Body of pancreas (tissue), 4 donors: ENCODE measurements around the gene USH2A. TPM values are rescaled to one million over a fixed set of nuclear protein-coding genes. Genes with fewer than 3 reads are reported as not detected.

ENCODE experiments used
- ATAC-seq: fragments of 150-250 bp; one replicate; pipeline ENCODE4 v1.9.1; 2016
- DNase-seq, 4 donors: peaks; one replicate each; pipeline ENCODE4 v3.0.0-alpha.2; 2019
- H3K27ac ChIP-seq, 4 donors: fragments of 200-600 bp; sonication (generic); 1 replicate in 3 of 4; 2 replicates in 1 of 4; pipeline versions ENCODE4 v1.5.1 to v1.6.1; 2016 to 2019; ENCODE audit warnings: mild to moderate bottlenecking in 1 of 4, mixed read lengths in 1 of 4, moderate library complexity in 1 of 4
- H3K27me3 ChIP-seq, 2 donors: fragments of 200-600 bp; sonication (generic); one replicate each; pipeline ENCODE4 v1.6.0; 2016; ENCODE audit warnings: mild to moderate bottlenecking in 1 of 2
- H3K36me3 ChIP-seq, 2 donors: fragments of 200-600 bp; sonication (generic); replicated peaks in 1 of 2; 2 replicates each; pipeline ENCODE4 v1.5.1; 2016; ENCODE audit warnings: low read depth in 2 of 2; ENCODE audit not compliant: insufficient read depth in 1 of 2
- H3K4me1 ChIP-seq: fragments of 200-600 bp; sonication (generic); one replicate; pipeline ENCODE4 v1.6.0; 2016
- H3K4me3 ChIP-seq, 2 donors: fragments of 200-600 bp; sonication (generic); 1 replicate in 1 of 2; 2 replicates in 1 of 2; pipeline ENCODE4 v1.5.1; 2016 to 2019
- H3K9me3 ChIP-seq, 3 donors: fragments of 200-600 bp; sonication (generic); 1 replicate in 2 of 3; 2 replicates in 1 of 3; pipeline ENCODE4 v1.5.1; 2016
- CTCF ChIP-seq, 7 experiments: fragments of 450-650 bp in 4 of 7; fragments of 200-600 bp in 3 of 7; sonication (generic) in 3 of 7; IDR thresholded peaks; one replicate each; pipeline ENCODE4 v1.5.1; 2016 to 2019; ENCODE audit warnings: antibody characterized with exemption in 7 of 7
- POLR2A ChIP-seq, 3 donors: fragments of 450-650 bp; IDR thresholded peaks; one replicate each; pipeline ENCODE4 v1.6.1; 2016; ENCODE audit warnings: antibody characterized with exemption in 3 of 3, mild to moderate bottlenecking in 2 of 3
- WGBS, 2 donors: methylation state at CpG; one replicate each; pipeline ENCODE4 v1.1.5; 2017; 5-methylcytosine and 5-hydroxymethylcytosine counted together
- intact Hi-C: fragments of 100-400 bp; cut with DNase I; formaldehyde crosslinking; loops from one replicate; pipeline ENCODE4 v1.15.1; 2023
- total RNA-seq, 2 donors: library from RNA; depleted of rRNA; stranded (reverse); fragments of >200 nt; gene quantifications; one replicate each; pipeline ENCODE4 v1.1.0, GENCODE V29; 2016

USH2A gene
- total RNA-seq, 2 donors from 2014 or later: 0.26 to 0.33 TPM

GRCh38 chr1:216178281-216178680 is 245.0 kb downstream of the USH2A start:
- intact Hi-C loops: no loop called here
- DNase-seq (no peak), ATAC-seq (no peak)
- no peaks in the 10 kb centered on the region for H3K4me1 ChIP-seq
- no peak overlapping the region for H3K27ac ChIP-seq
- no peak for TF ChIP-seq POLR2A (IDR thresholded peaks at IDR 0.05)
- H3K4me3 ChIP-seq: no peak overlapping the region
- H3K36me3 ChIP-seq: no peaks in the 10 kb centered on the region
- H3K27me3 ChIP-seq: no peaks in the 10 kb centered on the region
- H3K9me3 ChIP-seq: no peaks in the 10 kb centered on the region

GRCh38 chr1:216176970-216177369 is 246.3 kb downstream of the USH2A start:
- Histone ChIP-seq H3K36me3 (no peaks in the 10 kb centered on the region), H3K4me3 (no peak overlapping the region), H3K27me3 (no peaks in the 10 kb centered on the region), H3K27ac (no peak overlapping the region), H3K9me3 (no peaks in the 10 kb centered on the region), H3K4me1 (no peaks in the 10 kb centered on the region)
- DNase-seq: no peak
- no peak for TF ChIP-seq POLR2A (IDR thresholded peaks at IDR 0.05)
- TF ChIP-seq CTCF (IDR thresholded peaks at IDR 0.05): no peak
- ATAC-seq: no peak
- WGBS, 2 donors: 52 to 64% methylated on average over 1 of the region's 1 CpG
- intact Hi-C loops: no loop called here

GRCh38 chr1:216175714-216176113 is 247.5 kb downstream of the USH2A start:
- Histone ChIP-seq H3K27ac (no peak overlapping the region), H3K27me3 (no peaks in the 10 kb centered on the region), H3K4me1 (no peaks in the 10 kb centered on the region), H3K9me3 (no peaks in the 10 kb centered on the region), H3K4me3 (no peak overlapping the region), H3K36me3 (no peaks in the 10 kb centered on the region)
- ATAC-seq: no peak
- TF ChIP-seq POLR2A (IDR thresholded peaks at IDR 0.05) (no peak), CTCF (IDR thresholded peaks at IDR 0.05) (no peak)
- 28 to 32% methylated on average over 6 of the region's 6 CpGs for WGBS, 2 donors
- no peak for DNase-seq
- intact Hi-C loops: no loop called here

GRCh38 chr1:216173376-216173995 is 249.8 kb downstream of the USH2A start:
- H3K4me3 ChIP-seq: no peak overlapping the region
- intact Hi-C loops: no loop called here
- no peaks in the 10 kb centered on the region for H3K27me3 ChIP-seq
- no peak for TF ChIP-seq POLR2A (IDR thresholded peaks at IDR 0.05)
- TF ChIP-seq CTCF (IDR thresholded peaks at IDR 0.05): no peak
- DNase-seq (no peak), ATAC-seq (no peak)
- H3K9me3 ChIP-seq: no peaks in the 10 kb centered on the region
- no peaks in the 10 kb centered on the region for H3K36me3 ChIP-seq
- H3K4me1 ChIP-seq: no peaks in the 10 kb centered on the region
- WGBS, 2 donors: 54 to 66% methylated on average over 4 of the region's 4 CpGs
- no peak overlapping the region for H3K27ac ChIP-seq

GRCh38 chr1:216169351-216169750 is 253.9 kb downstream of the USH2A start:
- no peak overlapping the region for H3K4me3 ChIP-seq
- H3K36me3 ChIP-seq: no peaks in the 10 kb centered on the region
- no peaks in the 10 kb centered on the region for H3K9me3 ChIP-seq
- TF ChIP-seq POLR2A (IDR thresholded peaks at IDR 0.05): no peak
- no peak for TF ChIP-seq CTCF (IDR thresholded peaks at IDR 0.05)
- H3K27ac ChIP-seq: no peak overlapping the region
- WGBS, 2 donors: 71 to 85% methylated on average over 1 of the region's 1 CpG
- intact Hi-C loops: no loop called here
- H3K27me3 ChIP-seq: no peaks in the 10 kb centered on the region
- H3K4me1 ChIP-seq: no peaks in the 10 kb centered on the region
- DNase-seq: no peak
- no peak for ATAC-seq
